SH-SY5Y (cell line): Measurements from ENCODE around the gene AKR7A2.

Experiments
- GATA2 ChIP-seq: IDR thresholded peaks from 2 replicates; pipeline ENCODE4 v1.6.1; 2011; ENCODE audit warnings: mild to moderate bottlenecking, low read depth, low read length
- GATA3 ChIP-seq: IDR thresholded peaks from 2 replicates; pipeline ENCODE4 v1.6.1; 2011; ENCODE audit warnings: low read depth, mild to moderate bottlenecking, low read length, moderate library complexity

The AKR7A2 gene

GRCh38 chr1:19325368-19325957, 13.5 kb upstream of the AKR7A2 start:
- no peak for TF ChIP-seq GATA2
- TF ChIP-seq GATA3 = no peak

- no peak for TF ChIP-seq GATA3
- TF ChIP-seq GATA2 = no peak
These were observed 12.7 kb upstream of the AKR7A2 start for GRCh38 chr1:19324665-19324990.

GRCh38 chr1:19323987-19324664, 12.2 kb upstream of the AKR7A2 start:
- TF ChIP-seq GATA3 (no peak), GATA2 (no peak)

GRCh38 chr1:19322481-19322880, 10.5 kb upstream of the AKR7A2 start:
- no peak for TF ChIP-seq GATA2
- TF ChIP-seq GATA3 = no peak

GRCh38 chr1:19321071-19321470, 9.1 kb upstream of the AKR7A2 start:
- no peak for TF ChIP-seq GATA3
- no peak for TF ChIP-seq GATA2

GRCh38 chr1:19319196-19319595, 7.3 kb upstream of the AKR7A2 start:
- TF ChIP-seq GATA2 (no peak), GATA3 (no peak)

- TF ChIP-seq GATA3 (no peak), GATA2 (no peak)
These were observed 5.4 kb upstream of the AKR7A2 start for GRCh38 chr1:19317126-19317910.

GRCh38 chr1:19315378-19316198, 3.6 kb upstream of the AKR7A2 start:
- no peak for TF ChIP-seq GATA2
- TF ChIP-seq GATA3 = no peak

- TF ChIP-seq GATA2 (no peak), GATA3 (no peak)
These were observed 2.3 kb upstream of the AKR7A2 start for GRCh38 chr1:19313961-19314882.

- TF ChIP-seq GATA2 (no peak), GATA3 (no peak)
These were observed 1.7 kb upstream of the AKR7A2 start for GRCh38 chr1:19313636-19313959.

- no peak for TF ChIP-seq GATA2
These were observed 1.1 kb upstream of the AKR7A2 start for GRCh38 chr1:19312782-19313635.

GRCh38 chr1:19311503-19311930, 427 bp downstream of the AKR7A2 start:
- TF ChIP-seq GATA2 (no peak), GATA3 (no peak)

GRCh38 chr1:19310720-19311502, 1.0 kb downstream of the AKR7A2 start:
- TF ChIP-seq GATA3 = no peak
- TF ChIP-seq GATA2 = no peak
